Uterus (tissue), 4 donors: ENCODE measurements around the gene AKAP4. TPM values are rescaled to one million over a fixed set of nuclear protein-coding genes. Genes with fewer than 3 reads are reported as not detected.

Source experiments
- DNase-seq, 2 donors: peaks; one replicate each; pipeline ENCODE4 v3.0.0-alpha.2; 2019 to 2020
- H3K27ac ChIP-seq, 2 donors: fragments of 200-600 bp; sonication (generic); 1 replicate in 1 of 2; 2 replicates in 1 of 2; pipeline ENCODE4 v1.5.1; 2016 to 2018
- H3K27me3 ChIP-seq, 2 donors: fragments of 200-600 bp; sonication (generic); one replicate each; pipeline ENCODE4 v1.5.1; 2018 to 2019; ENCODE audit warnings: control low read depth in 1 of 2
- H3K36me3 ChIP-seq, 2 donors: fragments of 200-600 bp; sonication (generic); one replicate each; pipeline ENCODE4 v1.5.1; 2019; ENCODE audit warnings: control low read depth in 1 of 2
- H3K4me1 ChIP-seq, 2 donors: fragments of 200-600 bp; sonication (generic); one replicate each; pipeline ENCODE4 v1.5.1; 2018 to 2019; ENCODE audit warnings: control low read depth in 1 of 2
- H3K4me3 ChIP-seq, 2 donors: fragments of 200-600 bp; sonication (generic); 1 replicate in 1 of 2; 2 replicates in 1 of 2; pipeline ENCODE4 v1.5.1; 2018 to 2019; ENCODE audit warnings: mild to moderate bottlenecking in 1 of 2
- H3K9me3 ChIP-seq, 2 donors: fragments of 200-600 bp; sonication (generic); one replicate each; pipeline ENCODE4 v1.5.1; 2019; ENCODE audit warnings: control low read depth in 1 of 2
- POLR2A ChIP-seq, 2 donors: fragments of 450-650 bp; IDR thresholded peaks; one replicate each; pipeline ENCODE4 v1.6.1; 2016; ENCODE audit warnings: antibody characterized with exemption in 2 of 2, mild to moderate bottlenecking in 1 of 2, moderate library complexity in 1 of 2
- intact Hi-C: fragments of 100-400 bp; cut with DNase I; formaldehyde crosslinking; loops from one replicate; pipeline ENCODE4 v1.15.1; 2023; ENCODE audit warnings: low total_unique reads
- total RNA-seq, 4 donors: library from RNA; depleted of rRNA in 3 of 4; stranded (reverse); fragments of >200 nt in 3 of 4; gene quantifications; one replicate each; pipeline versions ENCODE4 v1.1.0 to v1.2.4, GENCODE V29; 2014 to 2023
- TF ChIP-seq, protein P1 (sequence below), 4 experiments: fragments of 200-600 bp in 2 of 4; fragments of 450-650 bp in 2 of 4; sonication (generic) in 2 of 4; IDR thresholded peaks; one replicate each; pipeline ENCODE4 v1.5.1; 2016 to 2019; ENCODE audit warnings: antibody characterized with exemption in 4 of 4, mild to moderate bottlenecking in 2 of 4, moderate library complexity in 1 of 4
- donor health status: DM: yes; HTN: yes; CAD: no.

Gene AKAP4
- not detected for total RNA-seq

- Histone ChIP-seq H3K4me3 (no peak within 1 kb of the TSS), H3K27me3 (no peaks in the 10 kb centered on the region), H3K4me1 (no peaks in the 10 kb centered on the region), H3K36me3 (no peaks in the 10 kb centered on the region), H3K27ac (peak within 1 kb of the TSS in 1 of 2 donors; percentile 37), H3K9me3 (no peaks in the 10 kb centered on the region)
- TF ChIP-seq POLR2A (IDR thresholded peaks at IDR 0.05), result no peak
- TF ChIP-seq, protein P1, sequence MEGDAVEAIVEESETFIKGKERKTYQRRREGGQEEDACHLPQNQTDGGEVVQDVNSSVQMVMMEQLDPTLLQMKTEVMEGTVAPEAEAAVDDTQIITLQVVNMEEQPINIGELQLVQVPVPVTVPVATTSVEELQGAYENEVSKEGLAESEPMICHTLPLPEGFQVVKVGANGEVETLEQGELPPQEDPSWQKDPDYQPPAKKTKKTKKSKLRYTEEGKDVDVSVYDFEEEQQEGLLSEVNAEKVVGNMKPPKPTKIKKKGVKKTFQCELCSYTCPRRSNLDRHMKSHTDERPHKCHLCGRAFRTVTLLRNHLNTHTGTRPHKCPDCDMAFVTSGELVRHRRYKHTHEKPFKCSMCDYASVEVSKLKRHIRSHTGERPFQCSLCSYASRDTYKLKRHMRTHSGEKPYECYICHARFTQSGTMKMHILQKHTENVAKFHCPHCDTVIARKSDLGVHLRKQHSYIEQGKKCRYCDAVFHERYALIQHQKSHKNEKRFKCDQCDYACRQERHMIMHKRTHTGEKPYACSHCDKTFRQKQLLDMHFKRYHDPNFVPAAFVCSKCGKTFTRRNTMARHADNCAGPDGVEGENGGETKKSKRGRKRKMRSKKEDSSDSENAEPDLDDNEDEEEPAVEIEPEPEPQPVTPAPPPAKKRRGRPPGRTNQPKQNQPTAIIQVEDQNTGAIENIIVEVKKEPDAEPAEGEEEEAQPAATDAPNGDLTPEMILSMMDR (IDR thresholded peaks at IDR 0.05), result no peak
- intact Hi-C loops, result no loop called here
- DNase-seq, result no peak
Observed at GRCh38 chrX:50200907-50201306, at the start of gene AKAP4. Gene AKAP4 (minus strand): TSS chrX:50201007. CDS start chrX:50200889, 118 bp downstream.

GRCh38 chrX:50211510-50211909 lies 10.7 kb upstream of the AKAP4 start:
- TF ChIP-seq, protein P1 (IDR thresholded peaks at IDR 0.05), result peak in 1 of 4 experiments; percentile 25
- TF ChIP-seq POLR2A (IDR thresholded peaks at IDR 0.05), result no peak

GRCh38 chrX:50206753-50207152 lies 5.9 kb upstream of the AKAP4 start:
- Histone ChIP-seq H3K9me3 (no peaks in the 10 kb centered on the region), H3K4me1 (no peaks in the 10 kb centered on the region), H3K36me3 (no peaks in the 10 kb centered on the region), H3K27ac (no peak overlapping the region), H3K4me3 (no peak overlapping the region), H3K27me3 (no peaks in the 10 kb centered on the region)
- TF ChIP-seq, protein P1 (IDR thresholded peaks at IDR 0.05), result no peak
- TF ChIP-seq POLR2A (IDR thresholded peaks at IDR 0.05), result no peak
- no peak for DNase-seq
- intact Hi-C loops, result no loop called here

More at GRCh38 chrX:50211510-50211909, 10.7 kb upstream of the AKAP4 start:
- Histone ChIP-seq H3K36me3 (no peaks in the 10 kb centered on the region), H3K27ac (no peak overlapping the region), H3K27me3 (no peaks in the 10 kb centered on the region), H3K4me3 (no peak overlapping the region), H3K9me3 (no peaks in the 10 kb centered on the region), H3K4me1 (no peaks in the 10 kb centered on the region)
- DNase-seq, result no peak
- intact Hi-C loops, result no loop called here

GRCh38 chrX:50204364-50204899 lies 3.6 kb upstream of the AKAP4 start, which contains the start of gene CCNB3:
Gene CCNB3 (plus strand): TSS chrX:50204765. CDS start chrX:50285164, 80,399 bp downstream.
- intact Hi-C loops, result no loop called here
- Histone ChIP-seq H3K9me3 (no peaks in the 10 kb centered on the region), H3K4me3 (no peak within 1 kb of the TSS), H3K27ac (peak within 1 kb of the TSS; percentile 29 to 52), H3K36me3 (no peaks in the 10 kb centered on the region), H3K4me1 (no peaks in the 10 kb centered on the region), H3K27me3 (no peaks in the 10 kb centered on the region)
- DNase-seq, result peak; percentile 59 to 65
- TF ChIP-seq POLR2A (IDR thresholded peaks at IDR 0.05), result no peak
- TF ChIP-seq, protein P1 (IDR thresholded peaks at IDR 0.05), result peak; percentile 37 to 66 (median 53)

DNA sequence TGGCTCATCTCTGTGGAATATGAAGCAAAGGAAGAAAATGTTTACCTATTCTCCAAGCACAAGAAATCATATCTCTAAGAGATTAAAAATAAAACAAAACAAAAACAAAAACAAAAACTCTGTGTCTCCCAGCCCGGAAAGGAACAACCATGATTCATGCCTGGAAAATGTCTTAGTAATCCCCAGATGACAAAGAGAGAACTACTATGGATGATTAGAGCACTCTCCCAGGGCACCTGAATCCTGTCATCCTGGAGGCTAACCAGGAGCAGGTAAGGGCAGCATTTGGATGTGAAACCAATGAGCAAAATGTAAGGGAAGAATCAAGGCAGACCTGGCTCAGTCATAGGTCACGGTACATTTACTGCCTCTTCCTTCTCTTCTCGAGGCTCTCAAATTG lies 1.7 kb upstream of the AKAP4 start:
- intact Hi-C loops, result no loop called here
- H3K9me3 ChIP-seq, result no peaks in the 10 kb centered on the region
- H3K36me3 ChIP-seq, result no peaks in the 10 kb centered on the region
- DNase-seq, result no peak
- H3K27ac ChIP-seq, result peak overlapping the region in 1 of 2 donors; percentile 16
- H3K4me3 ChIP-seq, result no peak overlapping the region
- no peaks in the 10 kb centered on the region for H3K4me1 ChIP-seq
- TF ChIP-seq, protein P1 (IDR thresholded peaks at IDR 0.05), result no peak
- no peak for TF ChIP-seq POLR2A (IDR thresholded peaks at IDR 0.05)
- H3K27me3 ChIP-seq, result no peaks in the 10 kb centered on the region
